Glutamatergic neuron (in vitro differentiated cells): ENCODE measurements around the gene PTPN20. TPM values are rescaled to one million over a fixed set of nuclear protein-coding genes. Genes with fewer than 3 reads are reported as not detected.
"Not testable (repeated sequence)": the region's sequence is repeated elsewhere in the genome, so short reads cannot be mapped to it uniquely, and the experiment has no call there.

Experiments
- DNase-seq: peaks from one replicate; pipeline ENCODE4 v3.0.0; 2022
- H3K27ac Mint-ChIP-seq: one replicate; pipeline ENCODE4 v1.8.0; 2020; ENCODE audit warnings: mild to moderate bottlenecking, mixed read lengths, inconsistent platforms; ENCODE audit not compliant: unreplicated experiment
- H3K27me3 Mint-ChIP-seq: one replicate; pipeline ENCODE4 v1.8.0; 2020; ENCODE audit warnings: mild to moderate bottlenecking, moderate library complexity, mixed read lengths, inconsistent platforms; ENCODE audit not compliant: unreplicated experiment
- H3K36me3 Mint-ChIP-seq: one replicate; pipeline ENCODE4 v1.8.0; 2020; ENCODE audit warnings: mild to moderate bottlenecking, mixed read lengths, inconsistent platforms; ENCODE audit not compliant: unreplicated experiment
- H3K4me1 Mint-ChIP-seq: one replicate; pipeline ENCODE4 v1.8.0; 2020; ENCODE audit warnings: mild to moderate bottlenecking, low read depth, mixed read lengths, inconsistent platforms; ENCODE audit not compliant: unreplicated experiment
- H3K4me3 Mint-ChIP-seq: one replicate; pipeline ENCODE4 v1.8.0; 2020; ENCODE audit warnings: mild to moderate bottlenecking, mixed read lengths, inconsistent platforms; ENCODE audit not compliant: unreplicated experiment
- H3K9me3 Mint-ChIP-seq: one replicate; pipeline ENCODE4 v1.8.0; 2020; ENCODE audit warnings: mild to moderate bottlenecking, moderate library complexity, mixed read lengths, inconsistent platforms; ENCODE audit not compliant: unreplicated experiment
- total RNA-seq: library from RNA; stranded (reverse); fragmentation: NEBNext Ultra II Directional; extraction: Animal tissue kit (Norgen Biotek cat#: 25700); gene quantifications from one replicate; pipeline ENCODE4 v1.2.1, GENCODE V29; 2021; ENCODE audit not compliant: unreplicated experiment

PTPN20 gene
- total RNA-seq, 1 donor from 2014 or later: not detected

- DNase-seq, H3K4me3 Mint-ChIP-seq, H3K4me1 Mint-ChIP-seq, H3K9me3 Mint-ChIP-seq, H3K27ac Mint-ChIP-seq, H3K27me3 Mint-ChIP-seq, H3K36me3 Mint-ChIP-seq: not testable (repeated sequence)
Measured at GRCh38 chr10:46907185-46908117, 3.8 kb upstream of the PTPN20 start.

GRCh38 chr10:46922498-46922897 lies 11.3 kb downstream of the PTPN20 start:
- not testable (repeated sequence) for DNase-seq, H3K27me3 Mint-ChIP-seq, H3K4me3 Mint-ChIP-seq, H3K27ac Mint-ChIP-seq, H3K9me3 Mint-ChIP-seq, H3K36me3 Mint-ChIP-seq, H3K4me1 Mint-ChIP-seq

- not testable (repeated sequence) for H3K4me3 Mint-ChIP-seq, H3K27ac Mint-ChIP-seq, H3K27me3 Mint-ChIP-seq, H3K4me1 Mint-ChIP-seq, DNase-seq, H3K36me3 Mint-ChIP-seq, H3K9me3 Mint-ChIP-seq
Measured at GRCh38 chr10:46925156-46925555, 13.9 kb downstream of the PTPN20 start.

- not testable (repeated sequence) for H3K27ac Mint-ChIP-seq, DNase-seq, H3K4me3 Mint-ChIP-seq, H3K27me3 Mint-ChIP-seq, H3K9me3 Mint-ChIP-seq, H3K36me3 Mint-ChIP-seq, H3K4me1 Mint-ChIP-seq
Measured at GRCh38 chr10:46925853-46926252, 14.6 kb downstream of the PTPN20 start.

- not testable (repeated sequence) for H3K36me3 Mint-ChIP-seq, H3K4me1 Mint-ChIP-seq, H3K27me3 Mint-ChIP-seq, H3K9me3 Mint-ChIP-seq, H3K4me3 Mint-ChIP-seq, DNase-seq, H3K27ac Mint-ChIP-seq
Measured at GRCh38 chr10:46928810-46929209, 17.6 kb downstream of the PTPN20 start.

GRCh38 chr10:46932383-46932782 lies 21.2 kb downstream of the PTPN20 start:
- H3K27me3 Mint-ChIP-seq, H3K4me1 Mint-ChIP-seq, H3K36me3 Mint-ChIP-seq, H3K9me3 Mint-ChIP-seq, H3K4me3 Mint-ChIP-seq, DNase-seq, H3K27ac Mint-ChIP-seq: not testable (repeated sequence)

- not testable (repeated sequence) for H3K36me3 Mint-ChIP-seq, H3K4me3 Mint-ChIP-seq, H3K27ac Mint-ChIP-seq, DNase-seq, H3K9me3 Mint-ChIP-seq, H3K4me1 Mint-ChIP-seq, H3K27me3 Mint-ChIP-seq
Measured at GRCh38 chr10:46941091-46941490, 29.9 kb downstream of the PTPN20 start.

GRCh38 chr10:46948687-46949518 lies 37.7 kb downstream of the PTPN20 start:
- not testable (repeated sequence) for H3K4me3 Mint-ChIP-seq, H3K27me3 Mint-ChIP-seq, H3K36me3 Mint-ChIP-seq, H3K9me3 Mint-ChIP-seq, H3K4me1 Mint-ChIP-seq
- H3K27ac Mint-ChIP-seq: peak overlapping the region; percentile 57
- DNase-seq: peak; percentile 8

- not testable (repeated sequence) for H3K27me3 Mint-ChIP-seq, H3K4me1 Mint-ChIP-seq, H3K36me3 Mint-ChIP-seq, H3K9me3 Mint-ChIP-seq, H3K4me3 Mint-ChIP-seq, DNase-seq, H3K27ac Mint-ChIP-seq
Measured at GRCh38 chr10:46952540-46952939, 41.3 kb downstream of the PTPN20 start.

- not testable (repeated sequence) for H3K4me1 Mint-ChIP-seq, H3K9me3 Mint-ChIP-seq, H3K27ac Mint-ChIP-seq, H3K4me3 Mint-ChIP-seq, H3K27me3 Mint-ChIP-seq, H3K36me3 Mint-ChIP-seq, DNase-seq
Measured at GRCh38 chr10:46960742-46961141, 49.5 kb downstream of the PTPN20 start.

- H3K9me3 Mint-ChIP-seq, H3K36me3 Mint-ChIP-seq, H3K4me1 Mint-ChIP-seq, DNase-seq, H3K27me3 Mint-ChIP-seq, H3K4me3 Mint-ChIP-seq, H3K27ac Mint-ChIP-seq: not testable (repeated sequence)
Measured at GRCh38 chr10:46963356-46963755, 52.1 kb downstream of the PTPN20 start.

- not testable (repeated sequence) for H3K36me3 Mint-ChIP-seq, H3K4me1 Mint-ChIP-seq, DNase-seq, H3K9me3 Mint-ChIP-seq, H3K27me3 Mint-ChIP-seq, H3K4me3 Mint-ChIP-seq, H3K27ac Mint-ChIP-seq
Measured at GRCh38 chr10:46967013-46967412, 55.8 kb downstream of the PTPN20 start.
